H1 (cell line): Measurements from ENCODE around the gene PALM.

Experiments used
- POLR2A ChIP-seq, 2 experiments: IDR thresholded peaks; 1 replicate in 1 of 2; 2 replicates in 1 of 2; pipeline ENCODE4 v1.6.1; 2011; ENCODE audit warnings: low read depth in 2 of 2, low read length in 2 of 2, mild to moderate bottlenecking in 2 of 2; ENCODE audit errors: control extremely low read depth in 1 of 2
- POLR2AphosphoS5 ChIP-seq: IDR thresholded peaks from 2 replicates; pipeline ENCODE4 v1.6.1; 2011; ENCODE audit warnings: low read depth, low read length
- SIN3A ChIP-seq, 2 experiments: IDR thresholded peaks in 1 of 2; conservative IDR thresholded peaks in 1 of 2; 2 replicates each; pipeline ENCODE4 v1.6.1; 2011 to 2012; ENCODE audit warnings: low read length in 2 of 2, improper control_type of control experiment in 1 of 2, low read depth in 1 of 2, mild to moderate bottlenecking in 1 of 2

DNA sequence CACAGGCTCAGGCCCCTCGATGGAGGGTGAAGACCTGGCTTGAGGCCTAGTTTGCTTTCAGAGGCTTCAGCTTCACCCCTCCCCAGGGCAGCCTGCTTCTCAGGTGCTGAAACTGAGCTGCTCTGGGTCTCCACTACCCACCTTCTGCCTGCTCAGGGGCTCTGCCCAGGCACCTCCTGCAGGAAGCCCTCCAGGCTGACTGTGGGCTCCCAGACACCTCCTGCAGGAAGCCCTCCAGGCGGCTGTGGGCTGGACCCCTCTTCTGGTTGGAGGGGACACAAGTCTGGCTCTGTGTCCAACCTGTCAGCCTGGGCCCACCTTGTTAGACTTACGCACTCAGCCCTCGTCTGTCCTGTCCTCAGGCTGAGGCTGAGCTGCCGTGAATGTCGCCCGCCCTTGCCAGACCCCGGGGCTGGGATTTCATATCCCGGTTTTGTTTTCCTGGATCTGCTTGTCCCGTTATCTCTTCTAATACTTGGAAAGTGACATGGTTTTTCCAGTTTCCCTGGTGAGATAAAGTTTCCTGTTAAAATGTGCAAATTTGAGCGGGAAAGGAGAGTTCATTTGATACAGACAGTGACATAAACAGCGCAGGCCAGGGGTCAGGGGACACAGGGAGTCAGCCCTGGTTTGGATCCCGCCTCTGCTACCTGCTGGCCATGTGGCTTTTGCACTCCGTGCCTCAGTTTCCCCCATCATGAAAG, 21.4 kb downstream of the PALM start:
- TF ChIP-seq SIN3A (conservative IDR thresholded peaks at IDR 0.05 in 1 of 2, IDR thresholded peaks at IDR 0.05 in 1 of 2; ENCODE audit: low read depth in 1 of 2, low read length in 2 of 2) (no peak), POLR2AphosphoS5 (no peak), POLR2A (IDR thresholded peaks at IDR 0.05; ENCODE audit: control extremely low read depth in 1 of 2, low read depth in 2 of 2, low read length in 2 of 2) (no peak)
